HCT116 (cell line): ENCODE results near the gene SNRNP27. TPM values are rescaled to one million over a fixed set of nuclear protein-coding genes. Genes with fewer than 3 reads are reported as not detected.

Experiments
- ATAC-seq: fragments of 200-7000 bp; cut with Tn5 transposase; 2 replicates; pipeline ENCODE4 v1.9.1; 2020; ENCODE audit warnings: mild to moderate bottlenecking, moderate library complexity
- BruUV-seq: library from RNA; stranded (reverse); fragments of 400-500 nt; replicated peaks from 2 replicates; lab custom pipeline; 2021; lab: Mats Ljungman, UMichigan
- CTCF ChIA-PET: fragments of 300-600 bp; sonication (Branson Sonifier 250); formaldehyde crosslinking; loops from one replicate; lab custom pipeline; 2021; ENCODE audit warnings: antibody characterized with exemption; lab: Charles Lee
- POLR2A ChIA-PET: fragments of 300-600, 350-600 bp; sonication (Branson Sonifier 250); formaldehyde crosslinking; loops from one replicate; lab custom pipeline; 2021; ENCODE audit warnings: antibody characterized with exemption; lab: Charles Lee
- RAD21 ChIA-PET, 2 experiments: fragments of 300-600 bp; sonication (Branson Sonifier 250); formaldehyde crosslinking; loops; one replicate each; lab custom pipeline; 2023; ENCODE audit warnings: low total read pairs in 2 of 2; ENCODE audit not compliant: uncharacterized antibody in 2 of 2, unreplicated experiment in 2 of 2, low non-redundant PET in 1 of 2; lab: Charles Lee
- DNase-seq: peaks from one replicate; pipeline ENCODE4 v3.0.0-alpha.2; 2010; ENCODE audit warnings: low read depth, low spot score
- H2AFZ ChIP-seq: fragments of 200-600 bp; shearing (Covaris generic), sonication (generic); 2 replicates; pipeline ENCODE4 v1.6.1; 2017; ENCODE audit warnings: low read depth, mixed run types, mixed read lengths, antibody characterized with exemption, low read length; ENCODE audit not compliant: poor library complexity, severe bottlenecking
- H3K27ac ChIP-seq: 2 replicates; pipeline ENCODE4 v1.5.1; 2012; ENCODE audit warnings: low read depth, low read length
- H3K27me3 ChIP-seq: fragments of 200-600 bp; sonication (generic); 2 replicates; pipeline ENCODE4 v1.6.1; 2016; ENCODE audit warnings: mixed run types, low read length, mixed read lengths; ENCODE audit not compliant: insufficient read depth
- H3K36me3 ChIP-seq, 2 experiments: fragments of 200-500 bp in 1 of 2; fragments of 200-600 bp in 1 of 2; sonication (Bioruptor generic) in 1 of 2; sonication (generic) in 1 of 2; 2 replicates each; pipeline versions ENCODE4 v1.5.1 to v1.6.1; 2014 to 2016; ENCODE audit warnings: low read length in 2 of 2, inconsistent platforms in 1 of 2, mixed read lengths in 1 of 2, mixed run types in 1 of 2; ENCODE audit not compliant: insufficient read depth in 2 of 2, control insufficient read depth in 1 of 2
- H3K4me1 ChIP-seq, 2 experiments: fragments of 200-600 bp in 1 of 2; sonication (generic) in 1 of 2; 2 replicates each; pipeline versions ENCODE4 v1.5.1 to v1.6.1; 2012 to 2017; ENCODE audit warnings: low read length in 2 of 2, inconsistent platforms in 1 of 2, mild to moderate bottlenecking in 1 of 2, mixed read lengths in 1 of 2, mixed run types in 1 of 2, moderate library complexity in 1 of 2; ENCODE audit not compliant: insufficient read depth in 2 of 2, control insufficient read depth in 1 of 2
- H3K4me2 ChIP-seq: fragments of 200-600 bp; sonication (generic); 2 replicates; pipeline ENCODE4 v1.6.1; 2017; ENCODE audit warnings: mixed run types, low read length, mixed read lengths
- H3K4me3 ChIP-seq, 2 experiments: fragments of 200-600 bp in 1 of 2; sonication (generic) in 1 of 2; replicated peaks in 1 of 2; 2 replicates each; pipeline ENCODE4 v1.5.1; 2011 to 2016; ENCODE audit warnings: low read length in 2 of 2, control low read depth in 1 of 2, low read depth in 1 of 2, mild to moderate bottlenecking in 1 of 2, mixed read lengths in 1 of 2, mixed run types in 1 of 2
- H3K79me2 ChIP-seq: fragments of 200-600 bp; sonication (generic); 2 replicates; pipeline ENCODE4 v1.6.1; 2017; ENCODE audit warnings: mild to moderate bottlenecking, mixed run types, low read length, moderate library complexity, mixed read lengths; ENCODE audit not compliant: insufficient read depth
- H3K9ac ChIP-seq: fragments of 200-600 bp; sonication (generic); 2 replicates; pipeline ENCODE4 v1.6.1; 2016; ENCODE audit warnings: low read length, mixed read lengths
- H3K9me2 ChIP-seq: fragments of 200-600 bp; sonication (generic), shearing (Covaris generic); 2 replicates; pipeline ENCODE4 v1.6.1; 2017; ENCODE audit warnings: mixed run types, mild to moderate bottlenecking, moderate library complexity; ENCODE audit not compliant: insufficient read depth
- H3K9me3 ChIP-seq, 2 experiments: fragments of 200-500 bp in 1 of 2; fragments of 200-600 bp in 1 of 2; sonication (Bioruptor generic) in 1 of 2; sonication (generic) in 1 of 2; 2 replicates each; pipeline ENCODE4 v1.6.1; 2014 to 2017; ENCODE audit warnings: low read length in 2 of 2, mixed read lengths in 2 of 2, inconsistent platforms in 1 of 2, low read depth in 1 of 2, mild to moderate bottlenecking in 1 of 2, mixed run types in 1 of 2, moderate library complexity in 1 of 2; ENCODE audit not compliant: control insufficient read depth in 1 of 2, insufficient read depth in 1 of 2
- H4K20me1 ChIP-seq: fragments of 200-600 bp; sonication (generic), shearing (Covaris generic); 2 replicates; pipeline ENCODE4 v1.6.1; 2017; ENCODE audit warnings: mixed run types, mild to moderate bottlenecking, moderate library complexity; ENCODE audit not compliant: insufficient read depth
- EZH2 ChIP-seq: fragments of 200-600 bp; sonication (generic); IDR thresholded peaks from 2 replicates; pipeline ENCODE4 v1.6.1; 2017; ENCODE audit warnings: antibody characterized with exemption, mixed run types
- POLR2A ChIP-seq: IDR thresholded peaks from 2 replicates; pipeline ENCODE4 v1.7.0; 2011; ENCODE audit warnings: borderline replicate concordance; ENCODE audit not compliant: insufficient read depth, insufficient read length; ENCODE audit errors: extremely low read depth
- ZNF274 ChIP-seq: fragments of 200-500 bp; sonication (Bioruptor generic); IDR thresholded peaks from 2 replicates; pipeline ENCODE4 v1.6.1; 2014; ENCODE audit warnings: mild to moderate bottlenecking, low read depth, low read length, inconsistent platforms
- intact Hi-C: fragments of 100-400 bp; cut with micrococcal nuclease; formaldehyde crosslinking; loops from 2 replicates; pipeline ENCODE4 v1.10.0; 2022
- total RNA-seq: library from RNA; stranded (reverse); gene quantifications from one replicate; pipeline ENCODE4 v1.2.1, GENCODE V29; 2021; ENCODE audit not compliant: unreplicated experiment
- TF ChIP-seq, protein P1 (sequence below), 3 experiments: fragments of 200-600 bp in 1 of 3; sonication (generic) in 1 of 3; IDR thresholded peaks in 2 of 3; conservative IDR thresholded peaks in 1 of 3; 2 replicates each; pipeline ENCODE4 v1.5.1; 2012 to 2017; ENCODE audit warnings: low read depth in 2 of 3, low read length in 2 of 3, antibody characterized with exemption in 1 of 3, borderline replicate concordance in 1 of 3, control low read depth in 1 of 3, mild to moderate bottlenecking in 1 of 3, mixed read lengths in 1 of 3, mixed run types in 1 of 3, moderate library complexity in 1 of 3; ENCODE audit not compliant: insufficient read depth in 1 of 3
- TF ChIP-seq, protein P2 (sequence below): IDR thresholded peaks from 2 replicates; pipeline ENCODE4 v1.6.1; 2012; ENCODE audit warnings: low read depth

The SNRNP27 gene
- total RNA-seq, 1 experiment from 2014 or later = 44.4 TPM

DNA sequence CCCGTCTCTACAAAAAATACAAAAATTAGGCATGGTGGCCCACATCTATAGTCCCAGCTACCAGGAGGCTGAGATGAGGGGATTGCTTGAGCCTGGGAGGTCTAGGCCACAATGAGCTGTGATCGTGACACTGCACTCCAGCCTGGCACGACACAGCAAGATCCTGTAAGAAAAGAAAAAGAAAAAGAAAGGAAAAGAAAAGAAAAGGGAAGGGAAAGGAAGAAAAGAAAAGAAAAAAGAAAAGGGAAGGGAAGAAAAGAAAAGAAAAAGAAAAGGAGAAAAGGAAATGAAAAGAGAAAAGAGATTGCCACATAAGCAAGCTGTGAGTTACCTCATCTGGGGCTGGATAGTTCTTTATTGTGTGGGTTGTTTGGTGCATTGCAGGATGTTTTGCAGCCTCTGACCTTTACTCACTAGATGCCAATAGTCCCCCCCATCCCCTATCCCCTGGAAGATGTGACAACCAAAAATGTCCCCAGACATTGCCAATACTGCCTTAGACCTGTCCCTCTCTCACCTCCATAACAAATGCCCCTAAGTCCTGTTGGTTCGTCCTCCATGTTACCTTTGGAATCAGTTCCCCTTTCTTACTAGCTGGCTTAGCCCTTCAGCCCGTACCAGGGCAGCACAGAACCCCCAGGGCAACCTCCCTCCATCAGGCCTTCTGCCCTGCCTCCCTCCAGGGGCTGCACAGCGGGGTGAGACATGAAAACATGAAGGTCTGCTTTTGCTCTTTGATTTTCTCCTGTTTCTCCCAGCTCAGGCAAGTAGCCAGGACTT is 58.8 kb downstream of the SNRNP27 start:
- BruUV-seq = no TSS peak
- Histone ChIP-seq H3K9me3 (no peaks in the 10 kb centered on the region), H3K9me2 (no peaks in the 10 kb centered on the region), H4K20me1 (no peaks in the 10 kb centered on the region), H3K4me1 (peaks cover 3 to 10% of the 10 kb centered on the region in 2 experiments), H3K4me2 (no peak overlapping the region), H3K27me3 (peaks cover 6% of the 10 kb centered on the region; the same call in 1 of the 2 replicates), H2AFZ (no peak overlapping the region), H3K79me2 (no peaks in the 10 kb centered on the region), H3K36me3 (no peaks in the 10 kb centered on the region), H3K4me3 (no peak overlapping the region), H3K9ac (no peak overlapping the region), H3K27ac (no peak overlapping the region)
- POLR2A ChIA-PET = no interaction called here
- ATAC-seq (no peak), DNase-seq (no peak)
- RAD21 ChIA-PET = no interaction called here
- CTCF ChIA-PET = no interaction called here
- TF ChIP-seq, protein P1, sequence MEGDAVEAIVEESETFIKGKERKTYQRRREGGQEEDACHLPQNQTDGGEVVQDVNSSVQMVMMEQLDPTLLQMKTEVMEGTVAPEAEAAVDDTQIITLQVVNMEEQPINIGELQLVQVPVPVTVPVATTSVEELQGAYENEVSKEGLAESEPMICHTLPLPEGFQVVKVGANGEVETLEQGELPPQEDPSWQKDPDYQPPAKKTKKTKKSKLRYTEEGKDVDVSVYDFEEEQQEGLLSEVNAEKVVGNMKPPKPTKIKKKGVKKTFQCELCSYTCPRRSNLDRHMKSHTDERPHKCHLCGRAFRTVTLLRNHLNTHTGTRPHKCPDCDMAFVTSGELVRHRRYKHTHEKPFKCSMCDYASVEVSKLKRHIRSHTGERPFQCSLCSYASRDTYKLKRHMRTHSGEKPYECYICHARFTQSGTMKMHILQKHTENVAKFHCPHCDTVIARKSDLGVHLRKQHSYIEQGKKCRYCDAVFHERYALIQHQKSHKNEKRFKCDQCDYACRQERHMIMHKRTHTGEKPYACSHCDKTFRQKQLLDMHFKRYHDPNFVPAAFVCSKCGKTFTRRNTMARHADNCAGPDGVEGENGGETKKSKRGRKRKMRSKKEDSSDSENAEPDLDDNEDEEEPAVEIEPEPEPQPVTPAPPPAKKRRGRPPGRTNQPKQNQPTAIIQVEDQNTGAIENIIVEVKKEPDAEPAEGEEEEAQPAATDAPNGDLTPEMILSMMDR (IDR thresholded peaks at IDR 0.05 in 2 of 3, conservative IDR thresholded peaks at IDR 0.05 in 1 of 3; ENCODE audit: borderline replicate concordance in 1 of 3, insufficient read depth in 1 of 3, low read depth in 2 of 3, low read length in 2 of 3) = no peak
- TF ChIP-seq ZNF274 = no peak
- no peak for TF ChIP-seq EZH2
- TF ChIP-seq, protein P2, sequence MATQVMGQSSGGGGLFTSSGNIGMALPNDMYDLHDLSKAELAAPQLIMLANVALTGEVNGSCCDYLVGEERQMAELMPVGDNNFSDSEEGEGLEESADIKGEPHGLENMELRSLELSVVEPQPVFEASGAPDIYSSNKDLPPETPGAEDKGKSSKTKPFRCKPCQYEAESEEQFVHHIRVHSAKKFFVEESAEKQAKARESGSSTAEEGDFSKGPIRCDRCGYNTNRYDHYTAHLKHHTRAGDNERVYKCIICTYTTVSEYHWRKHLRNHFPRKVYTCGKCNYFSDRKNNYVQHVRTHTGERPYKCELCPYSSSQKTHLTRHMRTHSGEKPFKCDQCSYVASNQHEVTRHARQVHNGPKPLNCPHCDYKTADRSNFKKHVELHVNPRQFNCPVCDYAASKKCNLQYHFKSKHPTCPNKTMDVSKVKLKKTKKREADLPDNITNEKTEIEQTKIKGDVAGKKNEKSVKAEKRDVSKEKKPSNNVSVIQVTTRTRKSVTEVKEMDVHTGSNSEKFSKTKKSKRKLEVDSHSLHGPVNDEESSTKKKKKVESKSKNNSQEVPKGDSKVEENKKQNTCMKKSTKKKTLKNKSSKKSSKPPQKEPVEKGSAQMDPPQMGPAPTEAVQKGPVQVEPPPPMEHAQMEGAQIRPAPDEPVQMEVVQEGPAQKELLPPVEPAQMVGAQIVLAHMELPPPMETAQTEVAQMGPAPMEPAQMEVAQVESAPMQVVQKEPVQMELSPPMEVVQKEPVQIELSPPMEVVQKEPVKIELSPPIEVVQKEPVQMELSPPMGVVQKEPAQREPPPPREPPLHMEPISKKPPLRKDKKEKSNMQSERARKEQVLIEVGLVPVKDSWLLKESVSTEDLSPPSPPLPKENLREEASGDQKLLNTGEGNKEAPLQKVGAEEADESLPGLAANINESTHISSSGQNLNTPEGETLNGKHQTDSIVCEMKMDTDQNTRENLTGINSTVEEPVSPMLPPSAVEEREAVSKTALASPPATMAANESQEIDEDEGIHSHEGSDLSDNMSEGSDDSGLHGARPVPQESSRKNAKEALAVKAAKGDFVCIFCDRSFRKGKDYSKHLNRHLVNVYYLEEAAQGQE = no peak
- no peak for TF ChIP-seq POLR2A
- intact Hi-C loops = no loop called here
